Breast epithelium (tissue), 4 donors: ENCODE measurements around the gene DTL. TPM values are rescaled to one million over a fixed set of nuclear protein-coding genes. Genes with fewer than 3 reads are reported as not detected.

Source experiments
- DNase-seq, 2 donors: peaks; one replicate each; pipeline ENCODE4 v3.0.0-alpha.2; 2019; ENCODE audit warnings: low spot score in 2 of 2
- H3K27ac ChIP-seq, 2 donors: fragments of 200-600 bp; sonication (generic) in 1 of 2; one replicate each; pipeline ENCODE4 v1.5.1; 2016 to 2019; ENCODE audit warnings: mild to moderate bottlenecking in 1 of 2
- H3K27me3 ChIP-seq, 2 donors: fragments of 200-600 bp; sonication (generic) in 1 of 2; one replicate each; pipeline versions ENCODE4 v1.5.1 to v1.6.0; 2017 to 2019; ENCODE audit warnings: control low read depth in 1 of 2, mild to moderate bottlenecking in 1 of 2
- H3K36me3 ChIP-seq: fragments of 200-600 bp; one replicate; pipeline ENCODE4 v1.5.1; 2019
- H3K4me1 ChIP-seq, 2 donors: fragments of 200-600 bp; sonication (generic); one replicate each; pipeline ENCODE4 v1.5.1; 2016 to 2019; ENCODE audit warnings: control low read depth in 1 of 2
- H3K4me3 ChIP-seq, 3 donors: fragments of 200-600 bp; sonication (generic); 1 replicate in 2 of 3; 2 replicates in 1 of 3; pipeline ENCODE4 v1.5.1; 2016 to 2019; ENCODE audit warnings: mild to moderate bottlenecking in 3 of 3, moderate library complexity in 2 of 3
- H3K9me3 ChIP-seq, 2 donors: fragments of 200-600 bp; sonication (generic) in 1 of 2; one replicate each; pipeline ENCODE4 v1.5.1; 2016 to 2019; ENCODE audit warnings: control low read depth in 1 of 2
- CTCF ChIP-seq, 3 donors: fragments of 450-650 bp; IDR thresholded peaks; one replicate each; pipeline ENCODE4 v1.5.1; 2016 to 2017; ENCODE audit warnings: antibody characterized with exemption in 3 of 3, mild to moderate bottlenecking in 3 of 3, moderate library complexity in 3 of 3
- POLR2A ChIP-seq: fragments of 450-650 bp; IDR thresholded peaks from one replicate; pipeline ENCODE4 v1.6.1; 2016; ENCODE audit warnings: antibody characterized with exemption, mild to moderate bottlenecking, moderate library complexity
- POLR2AphosphoS5 ChIP-seq, 3 donors: sonication (generic); formaldehyde crosslinking; IDR thresholded peaks; one replicate each; pipeline ENCODE4 v1.6.1; 2017; ENCODE audit warnings: antibody characterized with exemption in 3 of 3
- intact Hi-C: fragments of 100-400 bp; cut with DNase I; formaldehyde crosslinking; loops from one replicate; pipeline ENCODE4 v1.15.1; 2023; ENCODE audit warnings: low total_unique reads
- total RNA-seq, 3 donors: library from RNA; depleted of rRNA; stranded (reverse); fragments of >200 nt; gene quantifications; one replicate each; pipeline ENCODE4 v1.1.0, GENCODE V29; 2016

DTL gene
- total RNA-seq, 3 donors from 2014 or later, result 0.29 to 0.80 (median 0.66) TPM

GRCh38 chr1:212004895-212005608 is 30.5 kb upstream of the DTL start:
- no peak for TF ChIP-seq POLR2A
- no peak for TF ChIP-seq POLR2AphosphoS5 (IDR thresholded peaks at IDR 0.05)
- TF ChIP-seq CTCF (IDR thresholded peaks at IDR 0.05), result no peak
- intact Hi-C loops, result no loop called here
- no peaks in the 10 kb centered on the region for H3K4me1 ChIP-seq
- H3K36me3 ChIP-seq, result no peaks in the 10 kb centered on the region
- no peaks in the 10 kb centered on the region for H3K9me3 ChIP-seq
- no peak for DNase-seq
- no peak overlapping the region for H3K4me3 ChIP-seq
- no peaks in the 10 kb centered on the region for H3K27me3 ChIP-seq
- no peak overlapping the region for H3K27ac ChIP-seq

- Histone ChIP-seq H3K4me3 (no peak overlapping the region), H3K27me3 (no peaks in the 10 kb centered on the region), H3K4me1 (no peaks in the 10 kb centered on the region), H3K27ac (no peak overlapping the region), H3K36me3 (no peaks in the 10 kb centered on the region), H3K9me3 (no peaks in the 10 kb centered on the region)
- DNase-seq, result no peak
- intact Hi-C loops, result no loop called here
- no peak for TF ChIP-seq CTCF (IDR thresholded peaks at IDR 0.05)
- no peak for TF ChIP-seq POLR2A
- TF ChIP-seq POLR2AphosphoS5 (IDR thresholded peaks at IDR 0.05), result no peak
These were observed 28.4 kb upstream of the DTL start for GRCh38 chr1:212007178-212007577.

GRCh38 chr1:212007886-212008285 is 27.7 kb upstream of the DTL start:
- Histone ChIP-seq H3K27ac (no peak overlapping the region), H3K27me3 (no peaks in the 10 kb centered on the region), H3K4me1 (no peaks in the 10 kb centered on the region), H3K36me3 (no peaks in the 10 kb centered on the region), H3K9me3 (no peaks in the 10 kb centered on the region), H3K4me3 (no peak overlapping the region)
- TF ChIP-seq CTCF (IDR thresholded peaks at IDR 0.05) (no peak), POLR2AphosphoS5 (IDR thresholded peaks at IDR 0.05) (no peak), POLR2A (no peak)
- DNase-seq, result no peak
- intact Hi-C loops, result no loop called here

GRCh38 chr1:212009561-212009960 is 26.0 kb upstream of the DTL start:
- intact Hi-C loops, result no loop called here
- TF ChIP-seq POLR2A (no peak), POLR2AphosphoS5 (IDR thresholded peaks at IDR 0.05) (no peak), CTCF (IDR thresholded peaks at IDR 0.05) (no peak)
- Histone ChIP-seq H3K4me1 (no peaks in the 10 kb centered on the region), H3K36me3 (no peaks in the 10 kb centered on the region), H3K4me3 (no peak overlapping the region), H3K9me3 (no peaks in the 10 kb centered on the region), H3K27me3 (no peaks in the 10 kb centered on the region), H3K27ac (no peak overlapping the region)
- DNase-seq, result no peak

GRCh38 chr1:212010004-212010403 is 25.5 kb upstream of the DTL start:
- no peak for DNase-seq
- H3K27me3 ChIP-seq, result no peaks in the 10 kb centered on the region
- no peak for TF ChIP-seq POLR2AphosphoS5 (IDR thresholded peaks at IDR 0.05)
- TF ChIP-seq POLR2A, result no peak
- no peak for TF ChIP-seq CTCF (IDR thresholded peaks at IDR 0.05)
- H3K27ac ChIP-seq, result no peak overlapping the region
- no peaks in the 10 kb centered on the region for H3K36me3 ChIP-seq
- H3K9me3 ChIP-seq, result no peaks in the 10 kb centered on the region
- intact Hi-C loops, result no loop called here
- no peaks in the 10 kb centered on the region for H3K4me1 ChIP-seq
- no peak overlapping the region for H3K4me3 ChIP-seq
